ENCODE measurements around the gene CLPTM1L. TPM values are rescaled to one million over a fixed set of nuclear protein-coding genes. Genes with fewer than 3 reads are reported as not detected.
"Not testable (repeated sequence)": the region's sequence is repeated elsewhere in the genome, so short reads cannot be mapped to it uniquely, and the experiment has no call there.

CLPTM1L gene
- total RNA-seq, 2 experiments from 2014 or later = 395 TPM

DNA sequence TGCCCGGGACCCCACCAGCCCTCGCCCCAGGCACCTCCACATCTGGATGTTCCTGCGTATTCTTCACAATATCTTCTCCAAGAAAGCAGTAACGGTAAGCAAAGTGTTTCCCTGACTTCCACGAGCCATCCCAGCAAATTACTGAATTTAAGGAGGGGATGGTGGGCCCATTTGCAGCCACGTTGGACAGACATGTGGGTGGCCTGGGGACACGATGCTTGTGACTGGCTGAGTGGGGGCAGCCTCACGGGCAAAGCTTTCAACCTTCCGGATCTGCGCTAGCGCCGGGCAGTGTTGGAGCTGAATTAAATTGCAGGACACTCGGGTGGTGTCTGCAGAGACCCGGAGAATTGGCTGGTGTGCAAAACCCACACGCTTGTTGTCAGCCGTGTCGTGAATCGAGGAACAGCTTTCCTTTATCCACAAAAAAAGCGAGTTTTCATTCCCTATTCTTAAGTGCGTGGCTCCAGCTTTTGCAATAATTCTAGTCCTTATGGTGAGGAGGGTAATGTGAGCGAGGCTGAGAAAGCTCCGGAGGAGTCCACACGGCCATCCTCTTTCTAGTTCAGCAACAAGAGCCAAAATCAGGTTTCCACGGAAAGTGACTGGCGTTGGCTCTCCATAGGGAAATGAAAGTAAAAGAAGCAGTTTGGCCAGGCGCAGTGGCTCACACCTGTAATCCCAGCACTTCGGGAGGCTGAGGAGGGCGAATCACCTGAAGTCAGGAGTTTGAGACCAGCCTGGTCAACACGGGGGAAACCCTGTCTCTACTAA is 17.5 kb upstream of the CLPTM1L start:
- intact Hi-C loops (cut with micrococcal nuclease; ENCODE audit: unreplicated experiment) = no loop called here
- no peak for TF ChIP-seq EZH2phosphoT487 (IDR thresholded peaks at IDR 0.05; ENCODE audit: borderline replicate concordance, low read depth, low read length)
- TF ChIP-seq, protein P1, sequence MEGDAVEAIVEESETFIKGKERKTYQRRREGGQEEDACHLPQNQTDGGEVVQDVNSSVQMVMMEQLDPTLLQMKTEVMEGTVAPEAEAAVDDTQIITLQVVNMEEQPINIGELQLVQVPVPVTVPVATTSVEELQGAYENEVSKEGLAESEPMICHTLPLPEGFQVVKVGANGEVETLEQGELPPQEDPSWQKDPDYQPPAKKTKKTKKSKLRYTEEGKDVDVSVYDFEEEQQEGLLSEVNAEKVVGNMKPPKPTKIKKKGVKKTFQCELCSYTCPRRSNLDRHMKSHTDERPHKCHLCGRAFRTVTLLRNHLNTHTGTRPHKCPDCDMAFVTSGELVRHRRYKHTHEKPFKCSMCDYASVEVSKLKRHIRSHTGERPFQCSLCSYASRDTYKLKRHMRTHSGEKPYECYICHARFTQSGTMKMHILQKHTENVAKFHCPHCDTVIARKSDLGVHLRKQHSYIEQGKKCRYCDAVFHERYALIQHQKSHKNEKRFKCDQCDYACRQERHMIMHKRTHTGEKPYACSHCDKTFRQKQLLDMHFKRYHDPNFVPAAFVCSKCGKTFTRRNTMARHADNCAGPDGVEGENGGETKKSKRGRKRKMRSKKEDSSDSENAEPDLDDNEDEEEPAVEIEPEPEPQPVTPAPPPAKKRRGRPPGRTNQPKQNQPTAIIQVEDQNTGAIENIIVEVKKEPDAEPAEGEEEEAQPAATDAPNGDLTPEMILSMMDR (conservative IDR thresholded peaks at IDR 0.05; ENCODE audit: low read length) = no peak
- no peak overlapping the region for H3K4me3 ChIP-seq (ENCODE audit: low read depth, low read length, poor library complexity, severe bottlenecking)
- no peak overlapping the region for H3K27ac ChIP-seq (ENCODE audit: low read depth, low read length, poor library complexity, severe bottlenecking)
- H3K36me3 ChIP-seq (ENCODE audit: insufficient read depth, low read length) = no peaks in the 10 kb centered on the region
- H3K79me2 ChIP-seq (ENCODE audit: insufficient read depth, low read depth, low read length) = no peaks in the 10 kb centered on the region
- H4K20me1 ChIP-seq (ENCODE audit: insufficient read depth, low read length) = no peaks in the 10 kb centered on the region
- no peak overlapping the region for H2AFZ ChIP-seq (ENCODE audit: low read length)
- H3K9me2 ChIP-seq (ENCODE audit: insufficient read depth, low read length) = no peaks in the 10 kb centered on the region
- peak overlapping the region; percentile 19; the same call in 1 of the 2 replicates for H3K4me2 ChIP-seq (ENCODE audit: low read length)
- DNase-seq (ENCODE audit: low spot score) = no peak
- ChIA-PET CTCF (ENCODE audit: unreplicated experiment) (no interaction called here), POLR2A (interaction anchor here (0.6 kb wide), 1 partner anchor 236 kb away, joined by 4 read pairs; no protein-coding TSS in a partner anchor)
- BruUV-seq (replicated peaks) = no TSS peak
- H3K4me1 ChIP-seq (ENCODE audit: insufficient read depth, low read length, poor library complexity, severe bottlenecking) = peaks cover 30% of the 10 kb centered on the region
- no peaks in the 10 kb centered on the region for H3K9me3 ChIP-seq (ENCODE audit: low read length)

DNA sequence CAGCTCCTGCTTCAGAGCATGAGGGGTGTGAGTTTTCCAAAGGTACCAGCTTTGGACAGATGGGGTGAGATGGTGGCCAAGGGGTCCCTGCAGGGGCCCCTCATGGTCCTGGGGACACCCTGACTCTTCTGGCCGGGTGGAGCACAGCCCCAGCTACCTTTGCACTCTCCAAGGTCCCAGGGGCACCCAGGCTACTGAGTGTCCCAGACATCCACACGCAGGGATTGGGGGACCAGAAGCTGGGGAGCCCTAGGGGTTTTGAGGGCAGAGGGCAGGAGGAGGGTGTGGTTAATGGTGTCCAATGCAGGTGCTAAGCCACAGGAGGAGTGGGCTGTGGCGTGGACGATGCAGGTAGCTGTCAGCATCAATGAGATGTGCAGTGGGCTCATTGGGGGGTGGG is 16.0 kb upstream of the CLPTM1L start:
- TF ChIP-seq EZH2phosphoT487 (IDR thresholded peaks at IDR 0.05; ENCODE audit: borderline replicate concordance, low read depth, low read length) = no peak
- TF ChIP-seq, protein P1 (conservative IDR thresholded peaks at IDR 0.05; ENCODE audit: low read length) = no peak
- Histone ChIP-seq H2AFZ (ENCODE audit: low read length) (no peak overlapping the region), H3K4me3 (ENCODE audit: low read depth, low read length, poor library complexity, severe bottlenecking) (no peak overlapping the region), H3K4me2 (ENCODE audit: low read length) (no peak overlapping the region), H3K4me1 (ENCODE audit: insufficient read depth, low read length, poor library complexity, severe bottlenecking) (peaks cover 14% of the 10 kb centered on the region), H3K9me2 (ENCODE audit: insufficient read depth, low read length) (no peaks in the 10 kb centered on the region), H3K36me3 (ENCODE audit: insufficient read depth, low read length) (no peaks in the 10 kb centered on the region), H3K9me3 (ENCODE audit: low read length) (no peaks in the 10 kb centered on the region), H3K27ac (ENCODE audit: low read depth, low read length, poor library complexity, severe bottlenecking) (no peak overlapping the region), H3K79me2 (ENCODE audit: insufficient read depth, low read depth, low read length) (no peaks in the 10 kb centered on the region), H4K20me1 (ENCODE audit: insufficient read depth, low read length) (no peaks in the 10 kb centered on the region)
- ChIA-PET POLR2A (no interaction called here), CTCF (ENCODE audit: unreplicated experiment) (no interaction called here)
- BruUV-seq (replicated peaks) = no TSS peak
- intact Hi-C loops (cut with micrococcal nuclease; ENCODE audit: unreplicated experiment) = no loop called here
- no peak for DNase-seq (ENCODE audit: low spot score)

DNA sequence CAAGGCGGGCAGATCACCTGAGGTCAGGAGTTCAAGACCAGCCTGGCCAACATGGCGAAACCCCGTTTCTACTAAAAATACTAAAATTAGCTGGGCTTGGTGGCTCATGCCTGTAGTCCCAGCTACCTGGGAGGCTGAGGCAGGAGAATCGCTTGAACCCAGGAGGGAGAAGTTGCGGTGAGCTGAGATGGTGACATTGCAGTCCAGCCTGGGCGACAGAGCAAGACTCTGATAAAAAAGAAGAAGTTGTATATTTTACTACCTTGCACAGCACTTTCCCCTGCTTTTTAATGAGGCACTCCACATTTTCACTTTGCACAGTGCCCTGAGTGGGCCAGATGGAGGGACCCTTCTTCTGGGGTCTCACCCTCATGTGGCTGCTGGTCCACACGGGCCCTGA is 15.5 kb upstream of the CLPTM1L start:
- H3K4me3 ChIP-seq (ENCODE audit: low read depth, low read length, poor library complexity, severe bottlenecking); POLR2A ChIA-PET; DNase-seq (ENCODE audit: low spot score); H3K27ac ChIP-seq (ENCODE audit: low read depth, low read length, poor library complexity, severe bottlenecking); H3K36me3 ChIP-seq (ENCODE audit: insufficient read depth, low read length); H2AFZ ChIP-seq (ENCODE audit: low read length); H4K20me1 ChIP-seq (ENCODE audit: insufficient read depth, low read length); intact Hi-C loops (cut with micrococcal nuclease; ENCODE audit: unreplicated experiment); H3K9me3 ChIP-seq (ENCODE audit: low read length); H3K79me2 ChIP-seq (ENCODE audit: insufficient read depth, low read depth, low read length); BruUV-seq (replicated peaks); H3K9me2 ChIP-seq (ENCODE audit: insufficient read depth, low read length); H3K4me2 ChIP-seq (ENCODE audit: low read length): not testable (repeated sequence)
- CTCF ChIA-PET (ENCODE audit: unreplicated experiment) = interaction anchor here (0.6 kb wide), 1 partner anchor 1089 kb away, joined by 3 read pairs; no protein-coding TSS in a partner anchor
- peaks cover 10% of the 10 kb centered on the region for H3K4me1 ChIP-seq (ENCODE audit: insufficient read depth, low read length, poor library complexity, severe bottlenecking)
